Upper lobe of left lung (tissue), 4 donors: ENCODE results near the gene KLHL18.
A peak's percentile ranks its signal among the peaks of the same experiment; 100 is the strongest.

Experiments used
- CTCF ChIP-seq, 6 experiments: fragments of 450-650 bp in 4 of 6; fragments of 200-600 bp in 2 of 6; sonication (generic) in 2 of 6; IDR thresholded peaks; one replicate each; pipeline ENCODE4 v1.5.1; 2016 to 2019; ENCODE audit warnings: antibody characterized with exemption in 6 of 6
- POLR2A ChIP-seq, 4 donors: fragments of 450-650 bp; IDR thresholded peaks; one replicate each; pipeline ENCODE4 v1.5.1; 2016 to 2017; ENCODE audit warnings: antibody characterized with exemption in 4 of 4, mild to moderate bottlenecking in 2 of 4

DNA sequence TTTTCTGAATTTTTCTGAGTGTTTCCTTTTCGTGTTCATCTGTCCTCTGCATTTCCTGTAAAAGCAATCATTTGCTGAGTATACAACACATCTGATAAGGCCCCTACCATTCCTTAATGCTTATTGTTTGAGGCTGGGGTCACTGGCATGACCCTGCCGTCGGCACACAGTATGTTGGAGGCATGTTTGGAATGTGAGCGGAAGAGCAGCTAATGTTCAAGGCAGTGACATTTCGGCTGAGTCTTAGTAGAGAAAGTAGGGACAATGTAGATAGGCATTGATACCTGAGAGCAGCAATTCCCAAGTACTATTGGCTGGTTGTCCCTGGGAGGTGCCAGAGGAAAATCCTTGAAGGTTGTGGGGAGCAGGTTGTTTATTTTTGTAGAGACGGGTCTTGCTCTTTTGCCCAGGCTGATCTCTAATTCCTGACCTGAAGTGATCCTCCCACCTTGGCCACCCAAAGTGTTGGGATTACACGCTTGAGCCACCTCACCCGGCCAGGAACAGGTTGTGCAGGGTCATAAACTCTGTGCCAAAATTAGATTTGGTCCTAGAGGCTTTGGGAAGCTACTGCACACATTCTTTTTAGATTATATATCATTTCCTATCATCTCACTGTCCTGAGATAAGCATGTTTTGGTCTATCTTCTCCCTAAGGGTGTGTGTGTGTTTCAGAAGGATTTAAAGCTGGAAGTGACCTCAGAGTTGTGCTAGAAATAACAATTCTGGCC, 111.6 kb downstream of the KLHL18 start:
- TF ChIP-seq CTCF (IDR thresholded peaks at IDR 0.05) (peak in 1 of 6 experiments; percentile 11), POLR2A (IDR thresholded peaks at IDR 0.05) (no peak)
